Fibroblast of skin of scalp (primary cell): ENCODE data around the gene ADCY4.

Experiments used
- DNase-seq: peaks from one replicate; pipeline ENCODE4 v3.0.0-alpha.2; 2013

Gene ADCY4

GRCh38 chr14:24296341-24297157, 38.3 kb downstream of the ADCY4 start:
- peak; percentile 93 for DNase-seq

- DNase-seq, result no peak
Measured at GRCh38 chr14:24293525-24293924, 41.3 kb downstream of the ADCY4 start.

GRCh38 chr14:24292118-24292807, 42.6 kb downstream of the ADCY4 start:
- DNase-seq, result no peak

DNA sequence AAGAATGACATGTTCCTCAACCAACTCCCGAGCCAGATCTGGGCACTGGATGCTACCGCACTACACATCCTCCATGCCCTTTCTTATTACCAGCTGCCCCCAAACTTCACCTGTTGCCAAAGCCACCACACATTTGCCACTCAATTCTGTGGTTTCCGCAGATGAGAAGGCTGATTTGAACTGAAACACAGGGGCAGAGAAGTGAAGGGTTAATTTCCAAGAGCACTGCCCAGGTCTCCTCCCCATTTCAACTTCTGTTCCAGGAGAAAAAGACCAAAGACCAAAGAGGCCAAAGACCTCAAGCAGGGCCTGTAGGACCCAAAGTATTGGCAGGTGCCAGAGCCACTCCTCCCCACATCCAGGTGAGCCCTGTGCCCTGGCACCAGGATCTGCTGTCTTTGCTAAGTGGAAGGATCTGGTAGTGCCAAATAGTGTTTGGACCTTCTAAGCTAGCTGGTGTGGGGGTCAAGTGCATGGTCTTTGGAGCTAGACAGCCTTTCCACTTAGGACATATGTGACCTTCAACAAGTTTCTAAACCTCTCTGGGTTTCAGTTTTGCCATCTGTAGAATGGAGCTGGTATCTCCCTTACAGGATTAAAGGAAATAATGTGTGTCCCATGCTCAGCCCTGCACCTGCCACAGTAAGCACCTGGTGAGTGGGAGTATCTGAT, 43.3 kb downstream of the ADCY4 start:
- DNase-seq, result no peak

- no peak for DNase-seq
Measured at GRCh38 chr14:24290746-24291145, 44.1 kb downstream of the ADCY4 start.

DNA sequence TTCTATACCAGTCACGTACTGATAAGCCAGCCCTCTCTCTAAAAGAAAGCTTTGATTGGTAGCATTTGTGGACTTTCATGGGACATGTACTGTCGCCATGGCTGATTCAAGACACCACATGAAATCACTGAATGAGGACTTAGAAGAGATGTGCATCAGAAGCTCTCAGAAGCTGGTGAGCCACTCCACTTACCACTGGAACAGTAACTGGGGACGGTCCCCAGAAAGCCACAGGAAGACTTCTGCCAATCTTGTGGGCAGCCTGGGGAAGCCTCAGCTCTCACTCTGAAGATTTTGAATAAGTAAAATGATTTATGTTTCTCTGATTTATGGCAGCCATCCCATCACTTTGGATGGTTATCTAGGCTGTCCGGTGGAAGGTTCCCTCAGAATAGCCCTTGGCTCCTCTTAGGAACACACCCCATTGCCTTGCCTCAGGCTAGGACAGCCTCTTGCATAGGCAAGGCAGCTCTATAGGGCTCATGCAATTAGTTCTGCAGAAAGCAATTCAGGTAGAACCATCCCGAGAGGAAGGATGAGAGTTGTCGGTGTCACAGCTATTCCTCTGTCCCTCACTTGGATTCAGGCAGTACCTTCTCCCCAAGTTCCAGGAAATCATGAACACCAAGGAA, 45.1 kb downstream of the ADCY4 start:
- no peak for DNase-seq

DNA sequence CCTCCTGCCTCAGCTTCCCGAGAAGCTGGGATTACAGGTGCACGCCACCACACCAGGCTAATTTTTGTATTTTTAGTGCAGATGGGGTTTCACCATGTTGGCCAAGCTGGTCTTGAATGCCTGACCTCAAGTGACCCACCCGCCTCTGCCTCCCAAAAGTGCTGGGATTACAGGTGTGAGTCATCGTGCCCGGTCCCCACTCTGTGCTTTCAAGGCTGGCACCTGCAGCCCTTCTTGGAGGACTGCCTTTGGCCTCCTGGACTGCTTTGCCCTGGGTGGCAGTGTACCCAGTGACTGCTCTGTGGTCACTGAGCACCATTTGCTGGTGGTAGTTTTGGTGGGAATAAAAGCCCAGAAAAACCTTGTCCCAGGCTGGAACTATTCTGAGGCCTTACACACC, 47.9 kb downstream of the ADCY4 start:
- DNase-seq, result no peak

DNA sequence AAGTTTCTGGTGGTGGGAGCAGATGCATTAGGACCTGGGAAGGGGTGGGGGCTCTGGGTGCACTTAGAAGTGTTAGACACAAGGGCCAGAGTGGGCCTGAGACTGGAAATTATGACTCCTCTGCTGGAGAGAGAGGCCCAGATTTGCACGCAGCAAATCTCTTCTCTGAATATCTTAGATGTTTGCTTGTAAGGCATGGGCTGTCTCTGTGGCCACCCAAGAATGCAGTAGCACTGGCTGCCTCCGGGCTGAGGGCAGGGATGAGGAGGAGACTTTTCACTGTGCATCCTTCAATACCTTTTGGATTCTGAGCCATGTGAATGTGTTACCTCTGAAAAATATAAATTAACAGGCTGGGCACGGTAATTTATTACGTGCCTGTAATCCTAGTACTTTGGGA, 49.5 kb downstream of the ADCY4 start:
- DNase-seq, result peak; percentile 9

- DNase-seq, result no peak
Measured at GRCh38 chr14:24284501-24285035, 50.3 kb downstream of the ADCY4 start.

- no peak for DNase-seq
Measured at GRCh38 chr14:24283796-24284460, 50.9 kb downstream of the ADCY4 start.

- DNase-seq, result no peak
Measured at GRCh38 chr14:24282736-24283135, 52.1 kb downstream of the ADCY4 start.

DNA sequence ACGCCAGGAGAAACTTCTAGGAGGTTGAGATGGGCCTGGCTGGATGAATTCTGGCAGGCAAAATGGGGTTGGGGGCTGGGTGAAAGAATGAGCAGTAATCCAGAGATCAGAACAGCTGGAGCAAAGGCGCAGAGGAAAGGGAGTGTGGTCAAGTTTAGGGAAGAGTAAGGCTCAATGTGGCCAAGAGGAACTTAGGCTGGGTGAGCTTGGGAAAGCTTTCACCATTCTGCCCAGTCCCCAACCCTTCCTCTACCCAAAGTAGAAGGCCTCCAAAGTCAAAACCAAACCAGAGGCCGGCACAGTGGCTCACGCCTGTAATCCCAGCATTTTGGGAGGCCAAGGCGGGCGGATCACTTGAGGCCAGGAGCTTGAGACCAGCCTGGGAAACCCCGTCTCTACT, 53.2 kb downstream of the ADCY4 start:
- no peak for DNase-seq

- DNase-seq, result peak; percentile 11
Measured at GRCh38 chr14:24280797-24281460, 53.9 kb downstream of the ADCY4 start.

DNA sequence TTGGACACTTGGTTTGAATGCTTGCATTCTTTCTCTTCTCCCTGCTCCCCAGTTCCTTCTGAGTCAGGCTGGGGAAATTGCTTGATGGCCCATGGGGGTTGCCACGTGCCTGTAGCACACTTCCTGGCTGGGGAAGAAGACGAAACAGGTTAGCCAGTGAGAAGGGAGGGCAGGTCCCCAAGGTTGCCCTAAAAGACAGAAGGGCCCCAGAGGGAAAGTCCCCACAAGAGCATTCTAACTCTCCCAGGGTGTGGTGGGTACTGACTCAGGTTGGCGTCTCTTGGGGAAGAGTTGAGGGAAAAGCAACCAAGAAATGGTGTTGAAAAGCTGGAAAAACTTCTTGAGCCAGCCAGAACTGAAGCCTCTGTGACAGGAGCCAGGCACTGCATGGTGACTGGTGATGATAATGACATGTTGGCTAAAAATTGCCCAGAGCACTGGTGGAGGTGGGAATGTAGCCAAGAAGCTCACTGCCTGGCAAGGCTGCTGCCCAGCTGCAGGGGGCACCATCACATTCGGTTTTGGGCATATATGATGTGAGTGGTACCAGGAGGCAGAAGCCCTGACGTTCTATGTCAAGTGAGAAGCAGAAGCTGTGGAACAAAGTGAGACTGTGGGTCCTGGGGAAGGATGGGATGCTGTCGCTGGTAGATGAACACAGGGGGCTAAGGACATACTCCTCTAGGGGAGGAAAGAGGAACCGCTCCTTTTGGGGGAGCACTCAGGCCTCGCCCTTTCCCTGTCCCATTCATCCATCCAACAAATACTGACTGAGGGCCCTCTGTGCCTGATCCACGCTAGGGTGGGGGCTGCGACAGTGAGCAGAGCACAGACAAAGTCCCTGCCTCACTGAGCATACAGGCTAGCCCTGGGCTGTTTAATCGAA, 55.3 kb downstream of the ADCY4 start:
- peak; percentile 11 for DNase-seq

- no peak for DNase-seq
Measured at GRCh38 chr14:24278424-24278823, 56.4 kb downstream of the ADCY4 start.

DNA sequence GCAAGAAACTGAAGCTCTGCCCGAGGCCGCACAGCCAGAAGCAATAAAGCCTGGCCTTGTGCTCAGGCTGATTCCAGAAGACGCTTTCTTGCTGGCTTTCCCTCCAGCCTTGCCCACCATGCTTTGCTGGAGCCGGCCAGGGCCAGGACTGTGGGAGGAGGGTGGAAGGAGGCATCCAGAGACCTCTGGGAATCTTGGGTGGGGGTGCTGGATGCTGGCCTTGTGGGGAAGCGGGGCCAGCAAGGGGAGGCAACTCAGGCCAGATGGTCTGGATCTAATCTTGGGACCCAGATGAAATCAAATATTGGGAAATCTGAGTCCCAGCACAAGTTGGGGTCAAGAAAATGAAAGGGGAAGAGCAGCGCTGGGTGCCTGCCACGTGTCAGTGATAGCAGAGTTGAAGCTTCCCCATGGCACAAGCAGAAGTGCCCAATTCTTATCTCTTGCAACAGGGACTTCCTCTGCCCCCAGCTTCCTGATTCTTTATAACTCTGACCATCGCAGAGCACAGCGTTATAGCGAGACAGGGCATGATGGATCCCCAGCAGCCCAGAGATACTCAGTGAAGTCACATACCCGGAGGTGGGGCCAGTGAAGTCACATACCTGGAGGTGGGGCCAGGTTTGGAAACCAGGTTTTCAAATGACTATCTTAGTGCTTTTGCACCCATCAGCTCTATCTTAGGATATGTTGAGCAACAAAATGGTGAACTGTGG, 57.1 kb downstream of the ADCY4 start:
- DNase-seq, result no peak

GRCh38 chr14:24277071-24277470, 57.8 kb downstream of the ADCY4 start:
- no peak for DNase-seq

- no peak for DNase-seq
Measured at GRCh38 chr14:24274101-24274543, 60.7 kb downstream of the ADCY4 start.

GRCh38 chr14:24273422-24273998, 61.4 kb downstream of the ADCY4 start:
- DNase-seq, result no peak
